Daoy (cell line): ENCODE data around the gene TRAFD1. TPM values are rescaled to one million over a fixed set of nuclear protein-coding genes. Genes with fewer than 3 reads are reported as not detected.
A peak's percentile ranks its signal among the peaks of the same experiment; 100 is the strongest.

Experiments
- DNase-seq: peaks from one replicate; pipeline ENCODE4 v3.0.0-alpha.2; 2015; ENCODE audit warnings: low read depth
- total RNA-seq: library from RNA; depleted of rRNA; stranded (reverse); fragments of >200 nt; shearing (Covaris generic); gene quantifications from 2 replicates; pipeline ENCODE4 v1.2.3, GENCODE V29; 2014; rRNA removed

Gene TRAFD1
- total RNA-seq, 1 experiment from 2014 or later = 36.2 TPM

DNA sequence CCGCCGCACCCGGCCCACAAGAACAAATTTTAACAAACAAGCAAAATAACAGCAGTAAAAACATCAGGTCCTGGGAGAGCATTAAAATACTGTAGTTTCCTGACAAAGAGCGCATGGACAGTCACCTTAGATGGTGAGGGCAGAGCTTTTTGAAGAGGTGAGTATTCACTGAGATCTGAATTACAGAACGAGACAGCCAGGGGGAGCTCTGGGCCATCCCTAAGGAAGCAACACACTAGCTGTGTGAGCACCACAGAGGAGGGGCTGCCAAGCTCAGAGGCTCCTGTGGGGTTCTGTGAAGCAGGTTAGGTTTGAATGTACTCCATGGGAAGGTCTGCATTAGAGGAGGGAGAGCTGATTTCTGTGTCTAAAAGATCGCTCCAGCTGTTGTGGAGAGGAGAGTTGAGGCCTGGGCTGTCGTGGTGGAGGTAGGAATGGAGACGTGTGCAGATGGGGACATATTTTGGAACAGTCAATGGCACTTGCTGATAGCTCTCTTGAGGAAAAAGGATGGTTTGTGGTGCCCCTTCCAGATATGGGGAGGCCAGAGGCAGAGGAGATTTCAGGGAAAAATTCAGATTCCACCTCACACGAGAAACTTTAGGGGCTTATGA is 72.9 kb downstream of the TRAFD1 start:
- peak; percentile 44 for DNase-seq

GRCh38 chr12:112199136-112199535 is 73.8 kb downstream of the TRAFD1 start:
- DNase-seq = no peak

Other genes with a start within 250 kb of the TRAFD1 start
- 8.9 and 10.3 TPM in 2 replicates for gene TMEM116, start 112.4 kb upstream of the TRAFD1 start, total RNA-seq
- 49.8 and 54.2 TPM in 2 replicates for gene ERP29, start 112.1 kb upstream of the TRAFD1 start, total RNA-seq
- gene NAA25, start 16.8 kb upstream of the TRAFD1 start, total RNA-seq = 30.2 and 32.1 TPM in 2 replicates